Measurements from ENCODE around the gene PSMB7. TPM values are rescaled to one million over a fixed set of nuclear protein-coding genes. Genes with fewer than 3 reads are reported as not detected.
A peak's percentile ranks its signal among the peaks of the same experiment; 100 is the strongest.

Gene PSMB7
- total and polyA plus RNA-seq, 2 of the 4 experiments (the other 2 are of a cell fraction) = 340 to 430 TPM

GRCh38 chr9:124420991-124421543, 5.8 kb upstream of the PSMB7 start:
- no TSS peak for BruUV-seq (replicated peaks)
- in situ Hi-C loops (cut with MboI; ENCODE audit: low sequenced_read_pairs) (loop anchor here (5.0 to 25.0 kb wide), 2 partner anchors 111 to 291 kb away; no protein-coding TSS in a partner anchor), dilution Hi-C loops (cut with HindIII; ENCODE audit: low sequenced_read_pairs, unreplicated experiment) (no loop called here), intact Hi-C loops (cut with micrococcal nuclease) (no loop called here)
- H3K18ac ChIP-seq (ENCODE audit: low read depth, low read length) = no peak overlapping the region
- POLR2A ChIA-PET (ENCODE audit: unreplicated experiment) = no interaction called here
- H3K4ac ChIP-seq (ENCODE audit: low read depth, low read length) = no peak overlapping the region
- H2BK20ac ChIP-seq (ENCODE audit: low read depth, low read length) = no peak overlapping the region
- H3K56ac ChIP-seq (ENCODE audit: extremely low read depth, insufficient read depth, low read length) = no peak overlapping the region
- ATAC-seq (ENCODE audit: low read depth) = no peak
- H3K27me3 ChIP-seq (ENCODE audit: control insufficient read depth, insufficient read depth, low read length) = peaks cover 10% of the 10 kb centered on the region
- 79% methylated on average over 4 of the region's 7 CpGs; no CpG with 5 or more reads in 1 of the 2 experiments for WGBS, 2 experiments (ENCODE audit: extremely low coverage in 2 of 2, insufficient read length in 1 of 2)
- no peak overlapping the region for H2BK5ac ChIP-seq (ENCODE audit: low read depth, low read length, poor library complexity, severe bottlenecking)
- no peaks in the 10 kb centered on the region for H3K79me1 ChIP-seq (ENCODE audit: low read depth in 1 of 2, low read length in 2 of 2)
- no peak overlapping the region for H4K91ac ChIP-seq (ENCODE audit: insufficient read depth, low read depth, low read length)
- H2AFZ ChIP-seq (replicated peaks; ENCODE audit: low read length, poor library complexity) = peak overlapping the region; percentile 23
- no peak overlapping the region for H3K9ac ChIP-seq (ENCODE audit: low read depth, low read length)
- H4K5ac ChIP-seq (ENCODE audit: low read depth, low read length) = no peak overlapping the region
- no peak overlapping the region for H4K8ac ChIP-seq (ENCODE audit: low read depth in 2 of 2, low read length in 2 of 2)
- no peaks in the 10 kb centered on the region for H3K36me3 ChIP-seq (ENCODE audit: control insufficient read depth, insufficient read depth, low read length)
- H2BK15ac ChIP-seq (ENCODE audit: low read depth, low read length) = no peak overlapping the region
- peak; percentile 13 for DNase-seq
- no peak overlapping the region for H3K14ac ChIP-seq (replicated peaks; ENCODE audit: low read depth, low read length)
- no peaks in the 10 kb centered on the region for H3K4me1 ChIP-seq (ENCODE audit: control insufficient read depth, insufficient read depth, low read length)
- H3K23ac ChIP-seq (ENCODE audit: low read depth, low read length) = no peak overlapping the region
- H3K9me1 ChIP-seq (ENCODE audit: insufficient read depth, low read length) = no peaks in the 10 kb centered on the region
- no peak overlapping the region for H2AK9ac ChIP-seq (replicated peaks; ENCODE audit: low read depth, low read length, poor library complexity)
- H3K4me2 ChIP-seq (ENCODE audit: low read depth, low read length) = no peak overlapping the region
- H4K20me1 ChIP-seq (ENCODE audit: insufficient read depth, low read length) = no peaks in the 10 kb centered on the region
- no peak overlapping the region for H2AK5ac ChIP-seq (ENCODE audit: low read depth, low read length)
- no peak overlapping the region for H2BK120ac ChIP-seq (ENCODE audit: low read depth, low read length)
- H3K9me3 ChIP-seq (ENCODE audit: control insufficient read depth, insufficient read depth, low read length) = no peaks in the 10 kb centered on the region
- H3K27ac ChIP-seq (ENCODE audit: insufficient read depth, low read length) = no peak overlapping the region
- TF ChIP-seq MXI1 (IDR thresholded peaks at IDR 0.05; ENCODE audit: borderline replicate concordance, low read depth, low read length) (no peak), USF2 (IDR thresholded peaks at IDR 0.05; ENCODE audit: low read depth, low read length) (no peak), POLR2A (IDR thresholded peaks at IDR 0.05; ENCODE audit: low read depth, low read length) (no peak), NFE2L2 (IDR thresholded peaks at IDR 0.05; ENCODE audit: low read depth, low read length) (no peak), ELK1 (IDR thresholded peaks at IDR 0.05; ENCODE audit: borderline replicate concordance, low read depth, low read length) (no peak), FOS (IDR thresholded peaks at IDR 0.05; ENCODE audit: low read depth, low read length) (no peak), RFX5 (IDR thresholded peaks at IDR 0.05; ENCODE audit: low read depth, low read length) (no peak), CTCF (conservative IDR thresholded peaks at IDR 0.05; ENCODE audit: low read depth, low read length) (no peak), MAFK (IDR thresholded peaks at IDR 0.05; ENCODE audit: low read depth, low read length) (no peak), BHLHE40 (IDR thresholded peaks at IDR 0.05; ENCODE audit: low read depth, low read length) (no peak), CHD1 (IDR thresholded peaks at IDR 0.05; ENCODE audit: low read depth, low read length) (no peak), MAZ (IDR thresholded peaks at IDR 0.05; ENCODE audit: borderline replicate concordance, low read depth, low read length) (no peak), RAD21 (IDR thresholded peaks at IDR 0.05; ENCODE audit: low read length) (no peak), RCOR1 (IDR thresholded peaks at IDR 0.05; ENCODE audit: insufficient replicate concordance, low read length) (no peak), SMC3 (IDR thresholded peaks at IDR 0.05; ENCODE audit: low read depth, low read length) (no peak), CEBPB (IDR thresholded peaks at IDR 0.05; ENCODE audit: low read depth, low read length) (no peak)
- no peak overlapping the region for H3K4me3 ChIP-seq (ENCODE audit: insufficient read depth, low read depth, low read length)
- CTCF ChIA-PET = interaction anchor here (1.4 to 5.3 kb wide), 2 partner anchors 116 to 196 kb away, joined by 3 to 25 read pairs; no protein-coding TSS in a partner anchor
